Testis (tissue), 3 donors: ENCODE data around the gene PLXNB3. TPM values are rescaled to one million over a fixed set of nuclear protein-coding genes. Genes with fewer than 3 reads are reported as not detected.
"Not testable (repeated sequence)": the region's sequence is repeated elsewhere in the genome, so short reads cannot be mapped to it uniquely, and the experiment has no call there.

Experiments used
- DNase-seq: peaks from one replicate; pipeline ENCODE4 v3.0.0-alpha.2; 2019
- H3K27ac ChIP-seq, 2 donors: fragments of 200-600 bp; sonication (generic); one replicate each; pipeline ENCODE4 v1.5.1; 2019
- H3K27me3 ChIP-seq: fragments of 200-600 bp; sonication (generic); one replicate; pipeline ENCODE4 v1.5.1; 2019
- H3K36me3 ChIP-seq: fragments of 200-600 bp; sonication (generic); one replicate; pipeline ENCODE4 v1.5.1; 2017; ENCODE audit warnings: low read depth; ENCODE audit errors: missing control alignments
- H3K4me1 ChIP-seq: fragments of 200-600 bp; sonication (generic); one replicate; pipeline ENCODE4 v1.5.1; 2019
- H3K4me3 ChIP-seq, 2 donors: fragments of 200-600 bp; sonication (generic); one replicate each; pipeline ENCODE4 v1.5.1; 2017 to 2019
- H3K9me3 ChIP-seq: fragments of 200-600 bp; sonication (generic); one replicate; pipeline ENCODE4 v1.5.1; 2017
- CTCF ChIP-seq, 3 experiments: fragments of 450-650 bp in 2 of 3; fragments of 200-600 bp in 1 of 3; sonication (generic) in 1 of 3; IDR thresholded peaks; one replicate each; pipeline ENCODE4 v1.5.1; 2016 to 2019; ENCODE audit warnings: antibody characterized with exemption in 3 of 3, mild to moderate bottlenecking in 2 of 3, moderate library complexity in 1 of 3
- POLR2A ChIP-seq: fragments of 450-650 bp; IDR thresholded peaks from one replicate; pipeline ENCODE4 v1.6.1; 2017; ENCODE audit warnings: antibody characterized with exemption, mild to moderate bottlenecking, moderate library complexity
- WGBS, 2 donors: methylation state at CpG; one replicate each; pipeline ENCODE4 v1.1.5; 2018; 5-methylcytosine and 5-hydroxymethylcytosine counted together
- intact Hi-C: fragments of 100-400 bp; cut with DNase I; formaldehyde crosslinking; loops from one replicate; pipeline ENCODE4 v1.15.1; 2023; ENCODE audit warnings: low total_unique reads
- polyA plus RNA-seq: library from polyadenylated mRNA; stranded (reverse); fragments of 350-450 nt; fragmentation: Illumina TruSeq; extraction: RNeasy Lipid Tissue Mini Kit (QIAGEN cat#74804); gene quantifications from one replicate; pipeline ENCODE4 v1.2.3, GENCODE V29; 2014; ENCODE audit warnings: low read depth, low replicate concordance; ENCODE audit not compliant: insufficient read depth
- total RNA-seq, 2 donors: library from RNA; depleted of rRNA; stranded (reverse); fragments of >200 nt; gene quantifications; one replicate each; pipeline ENCODE4 v1.2.3, GENCODE V29; 2016

Gene PLXNB3
- total and polyA plus RNA-seq, 3 donors from 2014 or later = 28.0 to 57.9 (median 49.3) TPM

DNA sequence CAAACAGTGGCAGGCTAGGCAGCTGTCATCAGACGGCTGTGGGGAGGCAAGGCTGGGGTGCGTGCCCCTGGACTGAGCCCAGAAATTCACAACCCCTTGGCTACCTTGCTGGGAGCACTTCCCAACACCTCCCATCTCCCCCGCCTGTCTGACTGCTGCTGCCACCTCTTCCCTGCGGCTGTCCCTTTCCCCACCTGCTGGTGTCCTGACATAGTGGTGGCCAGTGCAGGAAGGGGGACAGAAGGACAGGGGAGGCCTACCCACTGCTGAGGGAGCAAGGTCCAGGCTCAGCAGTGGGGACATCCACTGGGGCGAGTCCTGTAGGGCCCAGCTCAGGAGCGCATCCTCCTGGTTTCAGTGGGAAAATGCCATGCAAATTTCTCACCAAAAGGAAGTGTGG, 36.0 kb upstream of the PLXNB3 start:
- H3K4me3 ChIP-seq = no peak overlapping the region
- WGBS, 2 donors = 73 to 85% methylated on average over 4 to 6 of the region's 6 CpGs
- no peaks in the 10 kb centered on the region for H3K9me3 ChIP-seq
- DNase-seq = no peak
- TF ChIP-seq POLR2A (no peak), CTCF (IDR thresholded peaks at IDR 0.05) (no peak)
- H3K27me3 ChIP-seq = no peaks in the 10 kb centered on the region
- intact Hi-C loops = loop anchor here (10.0 kb wide), 1 partner anchor 67 kb away; the partner anchor contains the start of genes IDH3G and SSR4
- no peak overlapping the region for H3K27ac ChIP-seq
- no peaks in the 10 kb centered on the region for H3K4me1 ChIP-seq
- H3K36me3 ChIP-seq = no peaks in the 10 kb centered on the region

- Histone ChIP-seq H3K4me3 (no peak overlapping the region), H3K4me1 (no peaks in the 10 kb centered on the region), H3K27ac (no peak overlapping the region), H3K9me3 (no peaks in the 10 kb centered on the region), H3K27me3 (no peaks in the 10 kb centered on the region), H3K36me3 (no peaks in the 10 kb centered on the region)
- DNase-seq = no peak
- intact Hi-C loops = loop anchor here (10.0 kb wide), 1 partner anchor 66 kb away; the partner anchor contains the start of genes IDH3G and SSR4
- TF ChIP-seq POLR2A (no peak), CTCF (IDR thresholded peaks at IDR 0.05) (no peak)
- WGBS, 2 donors = 92 to 93% methylated on average over 4 to 22 of the region's 23 CpGs
Measured at GRCh38 chrX:153728951-153729631, 35.0 kb upstream of the PLXNB3 start.

- WGBS, 2 donors = 90 to 91% methylated on average over 21 of the region's 23 CpGs
- H3K9me3 ChIP-seq, DNase-seq, intact Hi-C loops, H3K4me1 ChIP-seq, H3K36me3 ChIP-seq, H3K27me3 ChIP-seq, H3K4me3 ChIP-seq, H3K27ac ChIP-seq: not testable (repeated sequence)
Measured at GRCh38 chrX:153730115-153730514, 33.9 kb upstream of the PLXNB3 start.

DNA sequence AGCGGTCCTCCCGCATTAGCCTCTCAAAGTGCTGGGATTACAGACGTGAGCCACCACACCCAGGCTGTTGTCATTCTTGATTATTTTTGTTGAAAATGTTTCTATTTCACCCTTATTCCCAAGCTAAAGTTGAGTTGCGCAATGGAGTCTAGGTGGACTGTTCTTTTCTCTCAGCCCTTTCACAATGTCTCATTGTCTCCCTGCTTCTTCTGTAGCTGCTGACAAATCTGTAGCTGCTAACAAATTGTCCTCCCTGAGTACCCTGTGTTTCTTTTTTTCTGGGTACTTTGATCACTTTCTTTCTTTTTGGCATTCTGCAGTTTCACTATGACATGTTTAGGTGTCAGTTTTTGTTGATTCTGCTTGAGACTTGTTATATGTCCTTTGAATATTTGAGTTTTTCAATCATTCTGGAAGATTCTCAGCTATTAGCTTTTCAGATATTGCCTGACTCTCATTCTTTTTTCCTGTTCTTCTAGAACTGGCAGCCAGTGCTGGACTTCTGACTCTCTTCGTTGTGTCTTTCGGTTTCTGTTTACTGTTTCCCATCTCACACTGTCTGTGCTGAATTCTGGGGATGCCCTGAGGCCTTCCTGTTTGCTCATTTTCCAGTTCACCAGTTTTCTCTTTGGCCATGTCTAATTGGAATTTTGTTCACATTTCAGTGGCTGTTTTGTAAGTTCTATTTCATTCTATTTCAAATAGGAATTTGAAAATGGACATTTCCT, 32.8 kb upstream of the PLXNB3 start:
- Histone ChIP-seq H3K4me1 (no peaks in the 10 kb centered on the region), H3K27me3 (no peaks in the 10 kb centered on the region), H3K9me3 (no peaks in the 10 kb centered on the region), H3K27ac (no peak overlapping the region), H3K36me3 (no peaks in the 10 kb centered on the region), H3K4me3 (no peak overlapping the region)
- intact Hi-C loops = no loop called here
- no peak for DNase-seq
- no peak for TF ChIP-seq CTCF (IDR thresholded peaks at IDR 0.05)
- no peak for TF ChIP-seq POLR2A
- 76 to 97% methylated on average over 6 of the region's 6 CpGs for WGBS, 2 donors

- intact Hi-C loops = no loop called here
- 53 to 90% methylated on average over 2 to 3 of the region's 3 CpGs for WGBS, 2 donors
Measured at GRCh38 chrX:153731845-153732215, 32.2 kb upstream of the PLXNB3 start.

More at GRCh38 chrX:153731845-153732215, 32.2 kb upstream of the PLXNB3 start:
- Histone ChIP-seq H3K27me3 (no peaks in the 10 kb centered on the region), H3K36me3 (no peaks in the 10 kb centered on the region), H3K9me3 (no peaks in the 10 kb centered on the region), H3K4me3 (no peak overlapping the region), H3K4me1 (no peaks in the 10 kb centered on the region), H3K27ac (peak overlapping the region in 1 of 2 donors; percentile 41)
- TF ChIP-seq CTCF (IDR thresholded peaks at IDR 0.05) (no peak), POLR2A (no peak)
- no peak for DNase-seq
